ENCODE measurements around the gene CEP85L.

CEP85L gene

DNA sequence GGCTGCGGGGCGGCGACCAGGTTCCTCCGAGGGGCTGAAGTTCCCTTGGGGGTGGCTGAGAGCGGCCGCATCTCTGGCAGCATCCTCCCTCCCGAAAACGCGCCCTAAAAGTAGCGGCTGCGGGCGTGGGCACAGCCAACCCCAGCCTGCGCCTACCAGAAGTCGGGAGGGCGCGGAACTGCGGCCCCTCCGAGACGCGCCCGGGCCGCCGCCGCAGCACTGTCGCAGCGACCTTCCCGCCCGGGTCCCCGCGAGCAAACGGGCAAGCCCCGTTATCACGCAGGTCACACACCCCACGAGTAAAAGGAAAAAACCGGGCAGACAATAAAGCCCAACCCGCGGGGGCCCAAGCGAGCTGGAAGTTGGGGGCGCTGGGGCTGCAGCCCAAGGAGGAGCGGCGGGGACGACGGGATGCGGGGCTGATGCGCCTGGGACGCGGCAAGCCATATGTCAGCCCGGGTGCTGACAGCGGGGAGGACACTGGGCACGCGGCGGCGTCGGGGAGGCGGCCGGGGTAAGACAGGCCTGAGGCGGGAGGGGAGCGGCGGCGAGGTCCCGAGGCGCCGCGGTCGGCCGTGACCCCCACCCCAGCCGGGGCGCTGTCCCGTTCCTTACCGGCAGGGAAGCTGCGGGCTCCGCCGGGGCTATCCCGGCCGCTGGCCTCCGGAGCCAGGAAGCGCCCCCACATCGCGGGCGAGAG, 659 bp downstream of the CEP85L start:
- H4K12ac ChIP-seq (ENCODE audit: low read depth, low read length), result peak overlapping the region; percentile 56
- peak overlapping the region; percentile 73 for H2BK12ac ChIP-seq (ENCODE audit: low read length)
- peak overlapping the region; percentile 68 for H3K4ac ChIP-seq (ENCODE audit: low read depth, low read length)
- H3K4me2 ChIP-seq (ENCODE audit: low read length), result peak overlapping the region; percentile 100
- no peak overlapping the region for H3K23ac ChIP-seq (ENCODE audit: low read length)
- peak overlapping the region; percentile 63 for H4K91ac ChIP-seq (ENCODE audit: low read depth, low read length)
- H4K8ac ChIP-seq (ENCODE audit: low read depth, low read length), result peak overlapping the region; percentile 80
- H3K4me3 ChIP-seq (ENCODE audit: low read depth, low read length), result peak overlapping the region; percentile 95
- no peaks in the 10 kb centered on the region for H3K4me1 ChIP-seq (ENCODE audit: control insufficient read depth in 1 of 2, insufficient read depth in 2 of 2, low read length in 2 of 2)
- H2AK5ac ChIP-seq (ENCODE audit: low read length), result no peak overlapping the region
- H3K79me2 ChIP-seq (ENCODE audit: control insufficient read depth, insufficient read depth, low read length, poor library complexity), result peaks cover 7% of the 10 kb centered on the region
- peak overlapping the region; percentile 90 for H3K18ac ChIP-seq (ENCODE audit: low read length)
- H3K27me3 ChIP-seq (ENCODE audit: insufficient read depth, low read length), result no peaks in the 10 kb centered on the region
- H2BK120ac ChIP-seq (ENCODE audit: insufficient read depth, low read length, poor library complexity), result peak overlapping the region; percentile 81
- peak overlapping the region; percentile 13 for H2AFZ ChIP-seq (ENCODE audit: insufficient read depth, low read length, poor library complexity)
- WGBS (ENCODE audit: extremely low coverage, insufficient coverage, insufficient read length), result no CpG with 5 or more reads among the region's 80 CpGs
- peak overlapping the region; percentile 83 for H3K14ac ChIP-seq (ENCODE audit: low read length)
- H3K9ac ChIP-seq (ENCODE audit: low read length), result peak overlapping the region; percentile 76
- no peaks in the 10 kb centered on the region for H3K36me3 ChIP-seq (ENCODE audit: control insufficient read depth in 1 of 2, insufficient read depth in 2 of 2, low read length in 2 of 2)
- peak overlapping the region; percentile 87 for H2BK5ac ChIP-seq (ENCODE audit: low read depth, low read length, poor library complexity)
- peaks cover 11% of the 10 kb centered on the region for H3K79me1 ChIP-seq (ENCODE audit: low read length)
- peak overlapping the region; percentile 87 for H3K27ac ChIP-seq (ENCODE audit: low read depth, low read length)
- H3K9me3 ChIP-seq (ENCODE audit: insufficient read depth, low read depth, low read length), result no peaks in the 10 kb centered on the region
- peak; percentile 7 to 45 for DNase-seq

DNA sequence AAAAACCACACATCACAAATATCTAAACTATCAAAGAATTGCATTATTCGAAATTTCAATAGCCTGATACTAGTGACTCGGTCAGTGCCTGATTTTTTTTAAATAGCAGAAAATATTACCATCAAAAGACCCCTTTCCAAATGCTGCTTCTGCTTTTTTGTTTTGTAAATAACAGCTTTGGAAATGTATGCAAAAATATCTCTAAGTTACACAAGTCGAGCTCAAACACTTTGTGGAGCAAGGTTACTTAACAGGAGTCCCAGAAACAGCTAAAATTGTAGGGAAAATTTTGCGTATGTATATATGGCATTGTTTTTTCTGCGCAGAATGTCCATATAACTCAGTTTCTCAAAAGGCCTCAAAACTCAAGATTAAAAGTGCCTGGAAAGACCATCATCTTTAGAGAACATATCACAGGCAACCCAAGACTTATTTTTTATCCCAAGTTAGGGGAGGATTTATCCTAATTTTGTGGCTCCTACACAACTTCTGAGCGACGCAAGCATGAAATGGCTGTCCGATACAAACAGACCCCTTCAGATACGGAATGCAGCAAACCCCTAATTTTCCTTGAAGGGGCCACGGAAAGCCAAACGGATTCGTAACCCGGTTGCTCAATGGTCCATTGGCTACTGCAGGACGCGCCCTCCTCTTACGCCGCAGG, 1.3 kb downstream of the CEP85L start:
- Histone ChIP-seq H3K36me3 (ENCODE audit: control insufficient read depth in 1 of 2, insufficient read depth in 2 of 2, low read length in 2 of 2) (no peaks in the 10 kb centered on the region), H2BK5ac (ENCODE audit: low read depth, low read length, poor library complexity) (no peak overlapping the region), H2AFZ (ENCODE audit: insufficient read depth, low read length, poor library complexity) (peak overlapping the region; percentile 13), H4K8ac (ENCODE audit: low read depth, low read length) (peak overlapping the region; percentile 27), H4K12ac (ENCODE audit: low read depth, low read length) (no peak overlapping the region), H3K4ac (ENCODE audit: low read depth, low read length) (no peak overlapping the region), H2BK12ac (ENCODE audit: low read length) (no peak overlapping the region), H3K4me2 (ENCODE audit: low read length) (peak overlapping the region; percentile 100), H4K91ac (ENCODE audit: low read depth, low read length) (no peak overlapping the region), H2BK120ac (ENCODE audit: insufficient read depth, low read length, poor library complexity) (no peak overlapping the region), H3K79me2 (ENCODE audit: control insufficient read depth, insufficient read depth, low read length, poor library complexity) (peaks cover 7% of the 10 kb centered on the region), H3K4me3 (ENCODE audit: low read depth, low read length) (peak overlapping the region; percentile 95), H3K14ac (ENCODE audit: low read length) (no peak overlapping the region), H3K23ac (ENCODE audit: low read length) (no peak overlapping the region), H3K79me1 (ENCODE audit: low read length) (peaks cover 11% of the 10 kb centered on the region), H3K27ac (ENCODE audit: low read depth, low read length) (no peak overlapping the region), H3K9me3 (ENCODE audit: insufficient read depth, low read depth, low read length) (no peaks in the 10 kb centered on the region), H2AK5ac (ENCODE audit: low read length) (no peak overlapping the region), H3K18ac (ENCODE audit: low read length) (peak overlapping the region; percentile 90), H3K4me1 (ENCODE audit: control insufficient read depth in 1 of 2, insufficient read depth in 2 of 2, low read length in 2 of 2) (peaks cover 3% of the 10 kb centered on the region in 2 experiments), H3K27me3 (ENCODE audit: insufficient read depth, low read length) (no peaks in the 10 kb centered on the region), H3K9ac (ENCODE audit: low read length) (peak overlapping the region; percentile 76)
- DNase-seq, result peak in 1 of 2 donors; percentile 39
- WGBS (ENCODE audit: extremely low coverage, insufficient coverage, insufficient read length), result no CpG with 5 or more reads among the region's 17 CpGs

DNA sequence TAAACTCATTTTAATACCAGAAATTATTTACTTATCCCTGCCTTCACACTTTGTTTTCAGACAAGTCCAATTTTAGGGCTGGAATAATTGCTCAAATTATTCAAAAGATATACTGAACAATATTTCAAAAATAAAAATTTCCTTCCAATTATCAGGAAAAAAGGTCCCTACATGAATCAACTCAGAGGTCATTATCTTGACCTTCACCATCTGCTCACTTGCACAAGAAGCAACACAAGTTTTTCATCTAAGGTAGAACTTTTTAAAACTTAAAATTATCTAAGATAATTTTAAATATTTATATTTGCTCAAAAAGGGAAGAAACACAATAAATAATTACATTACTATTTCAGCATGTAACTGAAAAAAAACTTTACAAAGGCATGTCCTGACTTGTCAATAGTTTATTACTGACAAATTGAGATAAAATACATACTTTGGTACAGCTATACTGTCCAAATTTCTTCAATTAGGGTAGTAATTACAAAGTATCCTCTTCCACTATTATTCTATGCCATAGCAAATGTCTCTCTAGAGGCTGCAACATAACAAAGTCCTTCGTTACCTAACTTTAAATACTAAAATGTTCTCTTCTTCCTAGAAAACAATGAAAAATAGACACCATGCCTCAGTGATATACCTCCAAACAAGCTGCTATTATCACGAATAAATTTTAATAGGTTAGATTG, 2.4 kb downstream of the CEP85L start:
- Histone ChIP-seq H3K4me1 (ENCODE audit: control insufficient read depth in 1 of 2, insufficient read depth in 2 of 2, low read length in 2 of 2) (peaks cover 5 to 6% of the 10 kb centered on the region in 2 experiments), H3K9ac (ENCODE audit: low read length) (no peak overlapping the region), H3K14ac (ENCODE audit: low read length) (no peak overlapping the region), H3K27me3 (ENCODE audit: insufficient read depth, low read length) (no peaks in the 10 kb centered on the region), H2AK5ac (ENCODE audit: low read length) (no peak overlapping the region), H3K4me3 (ENCODE audit: low read depth, low read length) (no peak overlapping the region), H3K79me2 (ENCODE audit: control insufficient read depth, insufficient read depth, low read length, poor library complexity) (peaks cover 7% of the 10 kb centered on the region), H3K79me1 (ENCODE audit: low read length) (peaks cover 11% of the 10 kb centered on the region), H2BK5ac (ENCODE audit: low read depth, low read length, poor library complexity) (no peak overlapping the region), H3K4ac (ENCODE audit: low read depth, low read length) (no peak overlapping the region), H3K4me2 (ENCODE audit: low read length) (no peak overlapping the region), H3K23ac (ENCODE audit: low read length) (no peak overlapping the region), H4K8ac (ENCODE audit: low read depth, low read length) (no peak overlapping the region), H2AFZ (ENCODE audit: insufficient read depth, low read length, poor library complexity) (no peak overlapping the region), H3K36me3 (ENCODE audit: control insufficient read depth in 1 of 2, insufficient read depth in 2 of 2, low read length in 2 of 2) (no peaks in the 10 kb centered on the region), H3K18ac (ENCODE audit: low read length) (no peak overlapping the region), H2BK120ac (ENCODE audit: insufficient read depth, low read length, poor library complexity) (no peak overlapping the region), H2BK12ac (ENCODE audit: low read length) (no peak overlapping the region), H3K27ac (ENCODE audit: low read depth, low read length) (no peak overlapping the region), H3K9me3 (ENCODE audit: insufficient read depth, low read depth, low read length) (no peaks in the 10 kb centered on the region), H4K12ac (ENCODE audit: low read depth, low read length) (no peak overlapping the region), H4K91ac (ENCODE audit: low read depth, low read length) (no peak overlapping the region)
- WGBS (ENCODE audit: extremely low coverage, insufficient coverage, insufficient read length), result no CpG with 5 or more reads among the region's 2 CpGs
- no peak for DNase-seq

DNA sequence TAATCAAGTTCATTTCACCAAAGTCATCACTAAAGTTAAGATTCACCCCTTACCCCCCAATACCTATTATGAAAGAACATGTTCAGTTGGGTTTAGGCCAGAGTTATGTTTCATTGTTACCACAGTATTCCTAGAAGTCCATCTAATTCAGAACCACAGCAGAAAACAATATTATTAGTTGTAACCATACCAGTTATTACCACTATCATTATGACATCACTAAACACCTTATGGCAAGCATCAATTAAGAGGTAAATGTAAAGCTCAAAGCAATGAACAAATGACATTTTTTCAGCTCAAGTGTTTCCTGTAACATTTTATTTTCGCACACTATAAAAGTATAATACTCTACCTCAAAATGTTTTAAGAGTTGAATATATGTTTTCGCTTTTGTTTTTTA, 4.4 kb downstream of the CEP85L start:
- Histone ChIP-seq H3K27me3 (ENCODE audit: insufficient read depth, low read length) (no peaks in the 10 kb centered on the region), H3K79me2 (ENCODE audit: control insufficient read depth, insufficient read depth, low read length, poor library complexity) (peaks cover 7% of the 10 kb centered on the region)

More for the DNA sequence above, 4.4 kb downstream of the CEP85L start:
- no peak overlapping the region for H3K9ac ChIP-seq (ENCODE audit: low read length)
- no peak overlapping the region for H4K8ac ChIP-seq (ENCODE audit: low read depth, low read length)
- no peak overlapping the region for H3K27ac ChIP-seq (ENCODE audit: low read depth, low read length)
- no peak overlapping the region for H2AK5ac ChIP-seq (ENCODE audit: low read length)
- H3K4me2 ChIP-seq (ENCODE audit: low read length), result no peak overlapping the region
- H2BK5ac ChIP-seq (ENCODE audit: low read depth, low read length, poor library complexity), result no peak overlapping the region
- H2AFZ ChIP-seq (ENCODE audit: insufficient read depth, low read length, poor library complexity), result no peak overlapping the region
- no peak for DNase-seq
- no peak overlapping the region for H3K4ac ChIP-seq (ENCODE audit: low read depth, low read length)
- peaks cover 11% of the 10 kb centered on the region for H3K79me1 ChIP-seq (ENCODE audit: low read length)
- no peak overlapping the region for H3K23ac ChIP-seq (ENCODE audit: low read length)
- H3K14ac ChIP-seq (ENCODE audit: low read length), result no peak overlapping the region
- no peak overlapping the region for H4K12ac ChIP-seq (ENCODE audit: low read depth, low read length)
- no peak overlapping the region for H2BK12ac ChIP-seq (ENCODE audit: low read length)
- WGBS (ENCODE audit: extremely low coverage, insufficient coverage, insufficient read length), result no CpG with 5 or more reads among the region's 2 CpGs
- H3K4me1 ChIP-seq (ENCODE audit: control insufficient read depth in 1 of 2, insufficient read depth in 2 of 2, low read length in 2 of 2), result peaks cover 5 to 6% of the 10 kb centered on the region in 2 experiments
- H3K36me3 ChIP-seq (ENCODE audit: control insufficient read depth in 1 of 2, insufficient read depth in 2 of 2, low read length in 2 of 2), result no peaks in the 10 kb centered on the region
- H2BK120ac ChIP-seq (ENCODE audit: insufficient read depth, low read length, poor library complexity), result no peak overlapping the region
- H4K91ac ChIP-seq (ENCODE audit: low read depth, low read length), result no peak overlapping the region
- H3K4me3 ChIP-seq (ENCODE audit: low read depth, low read length), result no peak overlapping the region
- H3K18ac ChIP-seq (ENCODE audit: low read length), result no peak overlapping the region
- H3K9me3 ChIP-seq (ENCODE audit: insufficient read depth, low read depth, low read length), result no peaks in the 10 kb centered on the region
